Tibial artery (tissue), 4 donors: ENCODE results near the gene NAALADL1.
"Not testable (repeated sequence)": the region's sequence is repeated elsewhere in the genome, so short reads cannot be mapped to it uniquely, and the experiment has no call there.

Source experiments
- DNase-seq, 2 donors: peaks; one replicate each; pipeline ENCODE4 v3.0.0-alpha.2; 2019
- H3K27ac ChIP-seq, 2 donors: fragments of 200-600 bp; sonication (generic) in 1 of 2; 1 replicate in 1 of 2; 2 replicates in 1 of 2; pipeline ENCODE4 v1.5.1; 2018 to 2019; ENCODE audit warnings: mild to moderate bottlenecking in 1 of 2
- H3K27me3 ChIP-seq, 2 donors: fragments of 200-600 bp; sonication (generic) in 1 of 2; one replicate each; pipeline versions ENCODE4 v1.5.1 to v1.6.0; 2016 to 2019
- H3K36me3 ChIP-seq, 3 donors: fragments of 200-600 bp; sonication (generic) in 2 of 3; one replicate each; pipeline ENCODE4 v1.5.1; 2016 to 2019; ENCODE audit warnings: mild to moderate bottlenecking in 2 of 3
- H3K4me1 ChIP-seq, 4 donors: fragments of 200-600 bp; sonication (generic) in 2 of 4; 1 replicate in 3 of 4; 2 replicates in 1 of 4; pipeline ENCODE4 v1.5.1; 2016 to 2019
- H3K4me3 ChIP-seq, 2 donors: fragments of 200-600 bp; sonication (generic) in 1 of 2; 1 replicate in 1 of 2; 2 replicates in 1 of 2; pipeline ENCODE4 v1.5.1; 2018 to 2019; ENCODE audit warnings: mild to moderate bottlenecking in 2 of 2
- H3K9me3 ChIP-seq, 3 donors: fragments of 200-600 bp; sonication (generic) in 1 of 3; one replicate each; pipeline ENCODE4 v1.5.1; 2016 to 2019
- intact Hi-C: fragments of 100-400 bp; cut with DNase I; formaldehyde crosslinking; loops from one replicate; pipeline ENCODE4 v1.15.0; 2023; ENCODE audit warnings: low total_unique reads
- TF ChIP-seq, protein P1 (sequence below), 2 experiments: fragments of 200-600 bp in 1 of 2; fragments of 450-650 bp in 1 of 2; IDR thresholded peaks; one replicate each; pipeline ENCODE4 v1.5.1; 2017 to 2019; ENCODE audit warnings: antibody characterized with exemption in 2 of 2, mild to moderate bottlenecking in 1 of 2, moderate library complexity in 1 of 2

NAALADL1 gene

DNA sequence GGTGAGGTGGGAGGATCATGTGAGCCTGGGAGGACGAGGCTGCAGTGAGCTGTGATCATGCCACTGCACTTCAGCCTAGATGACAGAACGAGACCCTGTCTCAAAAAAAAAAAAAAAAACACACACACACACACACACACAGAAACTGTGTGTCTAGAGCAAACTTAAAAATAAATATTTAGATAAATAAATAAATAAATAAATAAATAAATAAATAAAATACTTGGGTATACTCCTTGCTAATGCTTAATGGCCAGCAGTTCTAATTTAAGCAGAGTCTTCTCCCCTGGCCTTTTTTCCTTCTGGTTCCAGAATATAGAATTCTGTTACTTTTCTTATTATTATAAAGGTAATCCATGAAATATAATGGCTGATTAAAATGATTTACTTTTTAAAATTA, 49.5 kb downstream of the NAALADL1 start:
- Histone ChIP-seq H3K36me3 (no peaks in the 10 kb centered on the region), H3K27me3 (no peaks in the 10 kb centered on the region), H3K9me3 (no peaks in the 10 kb centered on the region), H3K4me3 (no peak overlapping the region), H3K4me1 (peaks cover 5 to 8% (median 6%) of the 10 kb centered on the region in 4 donors), H3K27ac (no peak overlapping the region)
- DNase-seq: no peak
- TF ChIP-seq, protein P1, sequence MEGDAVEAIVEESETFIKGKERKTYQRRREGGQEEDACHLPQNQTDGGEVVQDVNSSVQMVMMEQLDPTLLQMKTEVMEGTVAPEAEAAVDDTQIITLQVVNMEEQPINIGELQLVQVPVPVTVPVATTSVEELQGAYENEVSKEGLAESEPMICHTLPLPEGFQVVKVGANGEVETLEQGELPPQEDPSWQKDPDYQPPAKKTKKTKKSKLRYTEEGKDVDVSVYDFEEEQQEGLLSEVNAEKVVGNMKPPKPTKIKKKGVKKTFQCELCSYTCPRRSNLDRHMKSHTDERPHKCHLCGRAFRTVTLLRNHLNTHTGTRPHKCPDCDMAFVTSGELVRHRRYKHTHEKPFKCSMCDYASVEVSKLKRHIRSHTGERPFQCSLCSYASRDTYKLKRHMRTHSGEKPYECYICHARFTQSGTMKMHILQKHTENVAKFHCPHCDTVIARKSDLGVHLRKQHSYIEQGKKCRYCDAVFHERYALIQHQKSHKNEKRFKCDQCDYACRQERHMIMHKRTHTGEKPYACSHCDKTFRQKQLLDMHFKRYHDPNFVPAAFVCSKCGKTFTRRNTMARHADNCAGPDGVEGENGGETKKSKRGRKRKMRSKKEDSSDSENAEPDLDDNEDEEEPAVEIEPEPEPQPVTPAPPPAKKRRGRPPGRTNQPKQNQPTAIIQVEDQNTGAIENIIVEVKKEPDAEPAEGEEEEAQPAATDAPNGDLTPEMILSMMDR (IDR thresholded peaks at IDR 0.05): no peak
- intact Hi-C loops: no loop called here

DNA sequence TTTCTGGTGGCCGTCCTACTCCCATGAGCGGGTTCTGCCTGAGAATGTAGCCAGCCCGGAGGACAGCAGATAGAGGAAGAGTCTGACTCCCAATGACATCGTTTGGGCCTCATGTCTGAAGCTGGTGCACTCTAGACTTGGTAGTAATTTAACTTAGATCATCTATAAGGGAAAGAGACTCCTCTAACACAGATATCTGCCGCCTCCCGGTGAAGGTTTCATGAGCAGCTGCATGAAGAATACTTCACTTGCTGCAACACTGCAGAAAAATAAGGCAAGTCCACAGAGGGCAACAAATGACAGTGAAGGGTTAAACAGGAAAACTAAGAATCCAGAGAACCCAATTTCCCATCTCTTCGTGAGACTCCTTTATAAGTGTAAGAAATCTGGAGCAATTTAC, 50.3 kb downstream of the NAALADL1 start:
- Histone ChIP-seq H3K9me3 (no peaks in the 10 kb centered on the region), H3K4me1 (peaks cover 0 to 4% (median 3%) of the 10 kb centered on the region in 4 donors), H3K4me3 (no peak overlapping the region), H3K36me3 (no peaks in the 10 kb centered on the region), H3K27ac (no peak overlapping the region), H3K27me3 (peaks cover 0 to 8% of the 10 kb centered on the region in 2 donors)
- no peak for DNase-seq
- TF ChIP-seq, protein P1 (IDR thresholded peaks at IDR 0.05): no peak
- intact Hi-C loops: no loop called here

DNA sequence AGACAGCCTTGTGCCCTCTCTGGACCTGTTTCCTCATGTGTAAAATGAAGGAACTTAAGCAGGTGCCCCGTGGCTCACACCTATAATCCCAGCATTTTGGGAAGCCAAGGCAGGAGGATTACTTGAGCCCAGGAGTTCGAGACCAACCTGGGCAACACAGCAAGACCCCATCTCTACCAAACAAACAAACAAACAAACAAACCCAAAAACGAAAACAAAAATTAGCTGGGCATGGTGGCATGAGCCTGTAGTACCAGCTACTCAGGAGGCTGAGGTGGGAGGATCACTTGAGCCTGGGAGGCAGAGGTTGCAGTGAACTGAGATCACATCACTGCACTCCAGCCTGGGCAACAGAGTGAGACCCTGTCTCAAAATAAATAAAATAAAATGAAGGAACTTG, 54.4 kb downstream of the NAALADL1 start:
- DNase-seq, H3K9me3 ChIP-seq, H3K4me1 ChIP-seq, intact Hi-C loops, H3K27ac ChIP-seq, H3K36me3 ChIP-seq, H3K4me3 ChIP-seq: not testable (repeated sequence)
- peaks cover 0 to 19% of the 10 kb centered on the region in 2 donors for H3K27me3 ChIP-seq

DNA sequence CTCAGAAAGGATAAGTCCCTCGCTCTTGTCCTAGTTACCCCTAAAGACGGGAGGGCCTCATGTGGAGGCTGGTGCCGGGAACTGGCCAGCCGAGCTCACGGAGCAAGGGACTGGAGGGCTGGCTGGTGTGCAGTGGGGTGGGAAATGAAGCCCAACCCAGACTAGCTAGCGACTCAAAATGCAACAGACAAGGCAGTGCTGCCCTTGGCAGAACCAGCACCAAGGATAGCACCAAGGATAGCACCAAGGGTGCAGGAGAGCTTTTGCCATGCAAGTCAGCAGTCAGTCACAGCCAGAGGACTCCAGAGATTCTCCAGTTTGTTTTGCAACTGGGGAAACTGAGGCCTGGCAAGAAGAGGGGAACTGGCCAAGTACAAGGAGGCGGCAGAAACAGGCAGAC, 55.1 kb downstream of the NAALADL1 start:
- DNase-seq: no peak
- Histone ChIP-seq H3K36me3 (no peaks in the 10 kb centered on the region), H3K4me1 (no peaks in the 10 kb centered on the region), H3K27me3 (peaks cover 0 to 19% of the 10 kb centered on the region in 2 donors), H3K27ac (no peak overlapping the region), H3K9me3 (no peaks in the 10 kb centered on the region), H3K4me3 (no peak overlapping the region)
- TF ChIP-seq, protein P1 (IDR thresholded peaks at IDR 0.05): no peak
- intact Hi-C loops: no loop called here

DNA sequence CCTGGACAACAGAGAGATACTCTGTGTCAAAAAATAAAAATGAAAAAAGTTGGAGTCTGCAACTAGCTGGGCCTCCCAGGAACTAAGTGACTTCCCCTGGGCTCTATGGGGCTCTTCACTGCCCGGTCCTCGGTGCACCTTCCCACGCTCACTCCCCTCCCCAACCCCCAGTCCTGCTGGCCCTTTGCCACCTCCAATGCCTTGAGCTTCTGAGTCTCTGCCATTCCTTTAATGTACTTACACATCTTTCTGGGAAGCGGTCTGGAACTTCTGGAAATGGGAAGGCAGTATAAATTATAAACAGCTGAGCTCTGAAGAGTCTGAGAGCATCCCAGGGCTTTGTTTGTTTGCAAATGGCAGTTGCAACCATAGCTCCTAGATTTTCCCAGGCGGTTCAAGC, 55.6 kb downstream of the NAALADL1 start:
- H3K9me3 ChIP-seq: no peaks in the 10 kb centered on the region
- intact Hi-C loops: no loop called here
- DNase-seq: no peak
- no peaks in the 10 kb centered on the region for H3K4me1 ChIP-seq
- TF ChIP-seq, protein P1 (IDR thresholded peaks at IDR 0.05): no peak
- no peak overlapping the region for H3K4me3 ChIP-seq
- peaks cover 0 to 19% of the 10 kb centered on the region in 2 donors for H3K27me3 ChIP-seq
- H3K36me3 ChIP-seq: no peaks in the 10 kb centered on the region
- no peak overlapping the region for H3K27ac ChIP-seq

DNA sequence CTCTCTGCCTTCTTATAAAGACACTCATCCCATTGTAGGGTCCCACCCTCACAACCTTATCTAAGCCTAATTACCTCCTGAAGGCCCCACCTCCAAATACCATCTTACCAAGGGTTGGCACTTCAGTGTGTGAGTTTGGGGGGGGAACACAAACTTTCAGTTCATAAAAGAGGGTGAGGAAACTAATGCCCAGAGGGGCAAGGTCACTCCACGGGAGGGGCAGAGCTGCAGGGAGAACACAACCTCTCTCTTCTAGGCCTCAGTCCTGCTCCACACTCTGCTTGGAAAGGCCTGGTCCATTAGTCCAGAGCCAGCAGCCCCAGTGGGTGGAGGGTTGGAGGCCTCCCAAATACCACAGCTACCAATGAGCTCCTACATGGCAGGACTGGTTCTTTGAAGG, 58.9 kb downstream of the NAALADL1 start:
- Histone ChIP-seq H3K9me3 (no peaks in the 10 kb centered on the region), H3K4me3 (no peak overlapping the region), H3K27ac (no peak overlapping the region), H3K4me1 (peaks cover 0 to 17% (median 12%) of the 10 kb centered on the region in 4 donors), H3K36me3 (no peaks in the 10 kb centered on the region), H3K27me3 (peaks cover 0 to 19% of the 10 kb centered on the region in 2 donors)
- TF ChIP-seq, protein P1 (IDR thresholded peaks at IDR 0.05): no peak
- DNase-seq: no peak
- intact Hi-C loops: no loop called here
